DLD1 (cell line): ENCODE results near the gene KIAA0513.

Experiments used
- in situ Hi-C: cut with HindIII; loops from 2 replicates; pipeline ENCODE4 v1.10.0; 2017; ENCODE audit warnings: low sequenced_read_pairs

Gene KIAA0513

DNA sequence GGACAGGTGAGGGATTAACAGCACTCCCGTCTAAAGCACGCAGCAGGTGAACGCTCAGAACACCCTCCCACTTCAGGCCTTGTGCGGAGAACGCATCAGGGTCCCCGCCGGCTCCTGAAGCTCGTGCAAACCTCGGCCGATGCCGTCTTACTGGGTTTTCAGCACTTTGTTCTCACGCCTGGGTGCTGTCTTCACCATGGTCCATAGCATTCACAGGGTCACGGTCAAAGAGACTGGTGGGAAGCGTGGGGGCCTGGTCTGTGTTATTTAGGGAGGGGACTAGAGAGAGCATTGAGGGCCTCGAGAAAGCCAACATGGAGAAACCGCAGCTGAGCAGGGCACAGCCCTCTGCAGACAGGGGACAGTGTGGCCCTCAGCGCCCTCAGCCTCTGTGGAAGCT is 58.1 kb downstream of the KIAA0513 start:
- in situ Hi-C loops, result no loop called here

DNA sequence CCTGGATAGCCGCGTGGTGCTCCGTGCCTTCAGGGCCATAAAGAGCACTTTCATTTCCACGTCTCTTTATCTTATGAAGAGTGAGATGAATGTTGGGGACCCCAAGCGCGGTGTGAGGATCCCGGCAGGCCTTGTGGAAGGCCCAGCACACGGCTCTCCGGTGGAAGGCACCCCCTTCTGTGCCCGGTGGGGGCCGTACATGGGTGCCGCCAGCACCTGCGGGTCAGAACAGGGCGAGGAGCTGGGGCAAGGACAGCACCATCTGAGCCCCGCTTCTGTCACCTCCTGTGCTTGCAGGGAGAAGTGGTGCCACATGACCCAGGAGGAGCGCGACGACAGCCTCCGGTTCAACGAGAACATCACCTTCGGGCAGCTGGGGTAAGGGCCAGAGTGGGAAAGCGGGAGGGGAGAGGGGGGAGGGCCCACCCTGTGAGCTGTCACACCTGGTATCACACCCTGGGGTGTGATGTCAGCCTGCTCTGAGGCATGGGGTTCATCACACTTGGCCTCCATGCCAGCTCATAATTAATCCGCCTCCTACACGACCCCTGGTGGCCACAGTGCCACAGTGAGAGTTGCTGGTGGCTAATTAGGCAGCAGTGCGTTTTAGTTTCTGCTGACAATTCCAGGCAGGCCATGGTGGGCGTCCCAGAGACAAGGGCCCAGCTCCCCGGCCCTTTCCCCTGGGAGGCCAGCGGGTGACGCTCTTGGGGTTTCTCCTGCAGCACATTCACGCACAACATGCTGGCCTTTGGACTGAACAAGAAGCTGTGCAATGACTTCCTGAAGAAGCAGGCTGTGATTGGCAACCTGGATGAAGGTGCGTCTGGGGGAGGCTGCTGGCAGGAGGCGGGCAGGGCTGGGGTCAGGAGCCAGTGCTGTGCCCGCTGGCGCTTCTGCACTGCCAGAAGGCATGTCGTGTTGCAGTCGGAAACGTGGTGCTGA is 59.0 kb downstream of the KIAA0513 start:
- in situ Hi-C loops, result no loop called here

- in situ Hi-C loops, result no loop called here
These were observed 60.4 kb downstream of the KIAA0513 start for GRCh38 chr16:85087899-85088569.

DNA sequence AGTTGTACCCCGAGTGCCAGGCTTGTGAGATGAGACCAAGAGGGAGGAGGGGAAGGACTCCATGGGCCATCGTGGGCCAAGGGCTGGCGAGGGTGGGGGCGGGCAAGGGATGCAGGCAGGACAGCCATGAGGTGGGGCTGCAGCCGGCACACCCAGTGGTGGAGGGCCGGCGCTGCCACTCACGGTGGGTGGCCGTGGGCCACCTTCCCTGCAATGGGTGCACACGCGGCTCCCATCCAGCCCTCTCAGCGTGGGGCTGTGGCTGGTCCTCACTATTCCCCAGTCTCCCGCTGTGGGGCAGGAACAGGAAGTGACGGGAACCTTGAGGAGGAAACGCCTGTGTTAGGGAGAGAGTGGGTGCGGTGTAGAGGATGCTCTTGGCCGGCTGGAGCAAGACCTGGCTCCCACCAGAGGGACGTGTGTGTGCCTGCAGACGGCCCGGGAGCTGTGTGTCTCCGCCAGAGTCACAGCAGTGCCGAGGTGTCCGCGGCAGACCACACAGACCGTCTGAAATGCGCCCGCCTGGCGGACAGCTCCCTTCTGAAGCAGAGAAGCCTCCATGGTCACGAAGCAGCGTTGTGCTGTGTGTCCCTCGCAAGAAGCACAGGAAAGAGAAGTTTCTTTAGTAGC is 61.1 kb downstream of the KIAA0513 start:
- in situ Hi-C loops, result no loop called here

- in situ Hi-C loops, result no loop called here
These were observed 61.9 kb downstream of the KIAA0513 start for GRCh38 chr16:85089525-85089924.

- in situ Hi-C loops, result no loop called here
These were observed 62.6 kb downstream of the KIAA0513 start for GRCh38 chr16:85090181-85090580.

- in situ Hi-C loops, result no loop called here
These were observed 63.4 kb downstream of the KIAA0513 start for GRCh38 chr16:85090873-85091521.

DNA sequence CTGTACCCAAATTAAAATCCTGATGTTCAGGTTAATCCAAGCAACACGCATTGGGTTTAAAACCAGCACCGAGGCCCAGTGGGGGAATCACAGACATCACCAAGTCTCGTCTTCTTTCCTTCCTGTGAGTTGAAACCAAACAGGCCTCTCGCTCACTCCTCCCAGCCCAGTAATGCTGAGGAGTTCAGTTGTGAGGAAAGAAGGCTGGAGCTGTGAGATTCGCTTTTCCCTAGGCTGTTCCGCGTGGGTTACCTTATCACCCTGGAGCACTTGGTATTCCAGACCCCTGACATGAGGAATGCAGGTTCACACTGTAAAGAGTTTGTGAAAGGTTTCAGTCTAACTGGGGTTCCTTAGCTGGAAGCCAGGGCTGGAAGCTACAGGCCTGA is 63.9 kb downstream of the KIAA0513 start:
- in situ Hi-C loops, result no loop called here

GRCh38 chr16:85092309-85092708 is 64.7 kb downstream of the KIAA0513 start:
- in situ Hi-C loops, result no loop called here

DNA sequence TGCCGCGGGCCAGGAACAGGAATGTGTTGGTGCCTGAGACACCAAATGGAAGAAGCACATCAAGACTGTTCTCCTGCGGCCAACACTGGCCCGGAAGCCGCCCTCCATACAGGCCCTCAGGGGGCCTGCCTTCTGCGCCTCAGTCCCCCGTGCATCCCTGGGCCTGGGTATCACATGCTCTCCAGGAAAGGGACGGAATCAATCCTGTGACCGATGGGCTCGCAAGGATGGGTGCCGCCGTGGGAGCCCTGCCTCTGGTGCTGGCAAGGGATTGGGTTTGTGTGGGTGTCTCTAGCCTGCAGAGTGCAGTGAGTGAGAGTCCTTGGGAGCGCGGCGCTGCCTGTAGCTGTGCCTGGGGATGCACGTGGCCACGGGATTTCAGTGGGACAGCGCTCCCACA is 65.3 kb downstream of the KIAA0513 start:
- in situ Hi-C loops, result no loop called here

DNA sequence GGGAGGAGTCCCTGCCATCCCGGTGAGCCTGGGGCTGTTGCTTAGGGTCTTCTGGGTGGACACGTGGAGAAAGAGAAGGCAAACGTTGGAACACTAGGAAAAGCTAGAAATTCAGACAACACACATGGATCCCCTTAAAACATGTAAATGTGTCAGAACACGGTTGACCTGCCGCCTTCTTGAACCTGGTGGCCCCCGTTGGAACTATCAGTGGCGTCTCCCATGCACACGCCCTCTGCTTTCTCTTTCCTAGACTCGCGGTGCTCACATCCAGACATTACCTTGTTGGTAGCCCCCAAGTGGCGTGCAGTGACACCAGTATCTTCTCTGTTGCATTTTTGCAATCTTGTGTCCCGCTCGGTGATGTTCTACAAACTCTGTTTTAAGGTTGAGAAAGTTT is 66.1 kb downstream of the KIAA0513 start:
- in situ Hi-C loops, result no loop called here

DNA sequence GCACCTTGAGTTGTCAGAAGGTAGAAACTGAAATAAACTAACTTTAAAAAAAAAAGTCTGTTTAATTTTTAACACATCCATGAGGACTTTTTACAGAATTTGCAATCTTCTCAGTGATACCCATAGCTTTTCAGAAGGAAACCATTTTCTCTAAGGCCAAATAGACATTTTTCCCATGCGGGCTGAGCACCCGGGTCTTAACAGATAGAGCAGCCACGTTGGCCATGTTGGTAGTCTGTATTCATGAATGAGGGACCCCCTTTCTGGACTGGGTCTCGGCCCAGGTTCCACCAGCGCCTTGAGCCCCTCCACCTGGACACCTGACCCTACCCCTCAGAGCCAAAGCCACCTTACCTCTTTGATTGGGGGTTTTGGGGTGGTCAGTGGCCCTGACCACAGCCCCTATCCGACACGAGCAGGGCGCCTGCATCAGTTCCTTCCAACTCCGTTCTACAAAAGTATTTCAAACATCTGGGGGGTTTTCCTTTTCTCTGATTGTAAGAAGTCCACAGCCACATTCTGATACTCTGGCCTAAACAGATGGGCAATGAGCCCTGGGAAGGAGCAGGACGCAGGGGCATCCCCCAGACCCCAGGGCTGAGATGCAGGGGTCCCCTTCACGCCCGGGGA is 66.7 kb downstream of the KIAA0513 start:
- in situ Hi-C loops, result no loop called here

GRCh38 chr16:85094812-85095211 is 67.2 kb downstream of the KIAA0513 start:
- in situ Hi-C loops, result no loop called here

GRCh38 chr16:85096921-85097320 is 69.3 kb downstream of the KIAA0513 start:
- in situ Hi-C loops, result no loop called here

- in situ Hi-C loops, result no loop called here
These were observed 71.0 kb downstream of the KIAA0513 start for GRCh38 chr16:85098565-85098964.

GRCh38 chr16:85100265-85100664 is 72.7 kb downstream of the KIAA0513 start:
- in situ Hi-C loops, result no loop called here

DNA sequence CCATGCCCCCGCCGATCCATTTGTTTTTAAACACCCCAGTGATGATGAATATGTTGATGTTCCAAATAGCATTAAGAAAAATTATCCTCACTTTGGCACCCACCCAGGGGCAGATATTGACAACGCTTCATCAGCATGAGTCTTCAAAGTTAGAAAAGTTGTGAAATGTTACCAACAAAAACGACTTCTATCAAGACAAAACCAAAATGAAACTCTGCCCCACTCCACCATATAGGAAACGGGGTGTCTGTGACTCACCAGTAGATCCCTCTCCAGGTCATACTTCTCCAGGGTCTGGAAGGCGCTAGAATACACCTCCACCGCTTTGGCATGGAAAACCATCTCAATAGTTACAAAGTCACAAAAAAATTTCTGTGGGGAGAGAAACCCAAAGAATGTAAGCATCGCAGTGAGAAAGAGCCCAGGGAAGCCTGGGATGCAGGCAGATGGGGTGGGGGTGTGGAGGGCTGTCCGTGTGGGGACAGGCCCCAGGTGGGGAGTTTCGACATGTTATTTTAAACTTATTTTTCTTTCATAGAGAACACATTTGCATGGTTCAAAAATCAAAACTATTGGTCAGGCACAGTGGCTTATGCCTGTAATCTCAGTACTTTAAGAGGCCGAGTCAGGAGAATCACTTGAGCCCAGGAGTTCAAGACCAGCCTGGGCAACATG is 74.5 kb downstream of the KIAA0513 start:
- in situ Hi-C loops, result no loop called here

DNA sequence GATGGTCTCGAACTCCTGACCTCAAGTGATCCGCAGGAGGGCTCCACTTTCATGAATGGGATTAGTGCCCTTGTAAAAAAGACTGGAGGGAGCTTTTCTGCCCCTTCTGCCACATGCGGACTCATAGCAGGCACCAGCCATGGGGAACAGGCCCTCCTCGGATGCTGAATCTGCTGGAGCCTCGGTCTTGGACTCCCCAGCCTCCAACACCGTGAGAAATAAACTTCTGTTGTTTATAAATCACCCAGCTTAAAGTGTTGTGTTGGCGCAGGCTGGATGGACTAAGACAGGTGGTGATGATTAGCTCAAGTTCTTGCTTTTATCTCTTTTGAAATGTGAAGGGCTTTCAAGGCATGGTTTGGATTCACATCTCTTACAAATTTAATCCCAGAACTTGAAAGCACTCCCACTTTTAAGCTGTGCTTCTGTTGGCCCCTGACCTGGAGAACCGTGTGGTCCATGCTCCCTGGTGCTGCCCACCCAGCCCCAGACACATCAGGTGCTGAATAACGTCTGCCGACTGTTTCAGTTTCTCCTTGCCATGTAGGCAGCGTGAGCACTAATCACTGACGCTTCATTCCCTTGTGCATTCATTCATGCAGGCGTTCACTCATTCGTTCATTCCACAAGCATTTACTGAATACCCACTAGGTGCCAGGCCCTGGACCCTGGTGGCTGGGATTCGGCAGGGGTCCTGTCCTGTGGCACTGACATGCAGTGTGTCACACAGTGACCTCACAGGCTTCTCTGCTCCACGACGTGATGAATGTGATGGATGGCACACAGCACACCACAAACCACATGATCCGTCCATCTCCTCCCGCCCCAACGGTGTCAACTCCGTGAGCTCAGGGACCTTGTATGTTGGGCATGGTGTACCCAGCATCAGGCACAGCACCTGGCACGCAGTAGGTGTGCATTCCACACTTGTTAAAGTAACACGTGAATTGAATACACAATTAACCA is 75.8 kb downstream of the KIAA0513 start:
- in situ Hi-C loops, result no loop called here

DNA sequence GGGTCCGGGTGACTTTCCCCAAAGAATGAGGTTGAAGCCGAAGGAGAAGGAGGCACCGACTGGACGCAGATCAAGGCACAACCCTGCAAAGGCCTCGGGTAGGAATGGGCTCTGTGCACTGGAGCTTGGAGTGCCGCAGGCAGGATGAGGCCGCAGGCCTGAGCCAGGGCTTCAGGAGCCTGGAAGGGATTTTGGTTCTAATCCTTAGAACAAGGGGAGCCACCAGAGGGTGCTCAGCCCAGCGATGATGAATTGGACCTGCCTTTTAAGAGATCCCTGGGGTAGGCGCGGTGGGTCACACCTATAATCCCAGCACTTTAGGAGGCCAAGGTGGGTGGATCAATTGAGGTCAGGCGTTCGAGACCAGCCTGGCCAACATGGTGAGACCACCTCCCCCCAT is 76.6 kb downstream of the KIAA0513 start:
- in situ Hi-C loops, result no loop called here
